ENCODE results near the gene BPIFA2.
A peak's percentile ranks its signal among the peaks of the same experiment; 100 is the strongest.
"Not testable (repeated sequence)": the region's sequence is repeated elsewhere in the genome, so short reads cannot be mapped to it uniquely, and the experiment has no call there.

BPIFA2 gene

GRCh38 chr20:33162313-33162712 lies 5.6 kb upstream of the BPIFA2 start:
- no peak for DNase-seq

DNA sequence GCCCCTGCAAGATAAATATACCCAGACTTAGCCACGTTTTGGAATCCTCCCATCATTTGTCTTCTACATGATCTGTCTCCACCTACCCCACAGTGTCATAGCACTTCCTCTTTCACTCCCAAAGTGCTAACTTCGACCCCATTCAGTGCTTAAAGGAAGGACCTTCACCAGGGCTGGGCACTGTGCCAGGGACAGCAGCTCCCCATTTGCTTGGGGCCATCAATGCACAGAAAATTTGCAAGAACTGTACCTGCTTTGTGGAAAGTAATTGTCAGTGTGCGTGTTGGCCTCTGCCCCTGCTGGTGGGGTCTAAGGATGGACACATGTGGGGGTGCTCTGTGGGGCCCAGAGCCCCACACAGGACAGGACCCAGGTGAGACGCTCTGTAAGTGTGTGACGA lies 5.2 kb upstream of the BPIFA2 start:
- DNase-seq: no peak

- no peak for DNase-seq
Observed at GRCh38 chr20:33163856-33164762, 3.9 kb upstream of the BPIFA2 start.

DNA sequence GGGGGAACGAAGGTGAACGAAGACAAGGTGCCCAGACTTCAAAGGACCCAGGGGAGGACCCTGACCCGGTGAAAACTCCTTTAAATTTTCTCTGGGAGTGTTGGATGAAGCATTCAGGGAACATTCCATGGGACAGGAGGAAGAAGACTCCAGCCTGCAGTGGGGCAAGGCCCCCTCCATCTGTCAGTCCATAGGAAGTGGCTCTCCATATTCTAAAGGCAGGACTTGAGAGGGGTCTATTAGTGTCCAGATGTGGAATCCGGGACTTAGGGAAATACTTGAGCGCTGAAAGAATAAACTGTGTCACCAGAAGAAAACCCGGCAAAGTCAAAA lies 3.2 kb upstream of the BPIFA2 start:
- DNase-seq: no peak

DNA sequence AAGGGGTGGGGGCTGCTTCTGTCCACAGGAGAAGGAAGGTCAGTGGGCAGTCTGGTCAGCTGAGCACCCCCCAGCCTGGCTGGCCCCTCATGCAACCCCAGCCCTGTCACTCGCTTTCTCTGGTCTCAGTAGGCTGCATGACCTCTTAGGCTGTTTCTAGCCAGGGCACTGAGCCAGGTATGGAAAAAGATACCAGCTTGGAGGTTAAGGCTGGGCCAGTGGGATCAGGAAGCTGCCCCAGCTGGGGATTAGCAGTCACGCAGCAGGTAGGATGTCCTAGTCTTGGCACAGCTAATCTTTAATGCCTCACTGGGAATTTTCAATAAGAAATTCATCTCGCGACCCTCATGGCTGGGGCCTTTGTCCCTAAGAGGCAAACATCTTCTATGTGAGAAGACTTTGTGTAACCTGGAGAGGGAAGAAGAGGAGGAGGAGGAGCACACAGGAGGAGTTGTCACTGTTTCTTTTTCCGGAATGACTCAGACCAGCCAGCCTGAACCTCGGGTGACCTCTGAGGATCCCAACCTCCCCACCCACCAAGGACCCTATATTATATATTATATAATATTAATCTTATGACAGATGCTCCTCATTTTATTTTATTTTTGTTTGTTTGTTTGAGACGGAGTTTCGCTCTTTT lies 2.4 kb upstream of the BPIFA2 start:
- DNase-seq: no peak

DNA sequence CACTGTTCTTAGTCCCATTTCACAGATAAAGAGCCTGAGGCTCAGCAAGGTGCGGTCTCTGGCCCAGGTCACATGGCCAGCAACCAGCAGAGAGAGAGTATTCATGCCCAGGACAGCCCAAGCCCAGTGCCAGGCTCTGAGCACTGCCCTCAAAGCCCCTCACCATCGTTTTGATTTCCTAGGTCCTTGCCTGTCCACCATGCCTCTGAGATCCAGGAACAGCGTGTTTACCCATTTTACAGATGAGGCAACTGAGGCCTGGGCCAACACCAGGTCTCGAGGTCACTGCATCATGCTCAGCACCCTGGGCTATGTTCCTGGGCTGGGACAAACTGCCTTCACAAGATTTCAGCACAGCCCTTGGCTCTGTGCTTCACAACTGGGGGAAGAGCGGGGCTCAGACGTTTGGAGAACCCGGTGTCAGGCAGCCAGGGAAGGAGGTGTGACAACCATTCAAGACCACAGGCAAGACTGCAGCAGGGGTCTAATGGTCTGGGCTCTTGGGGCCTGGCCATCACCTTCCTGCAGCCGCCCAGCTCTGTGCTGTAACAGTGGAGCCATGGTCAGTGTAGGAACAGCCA lies 1.3 kb upstream of the BPIFA2 start:
- DNase-seq: no peak

- DNase-seq: no peak
Observed at GRCh38 chr20:33169176-33169794, 1.3 kb downstream of the BPIFA2 start.

DNA sequence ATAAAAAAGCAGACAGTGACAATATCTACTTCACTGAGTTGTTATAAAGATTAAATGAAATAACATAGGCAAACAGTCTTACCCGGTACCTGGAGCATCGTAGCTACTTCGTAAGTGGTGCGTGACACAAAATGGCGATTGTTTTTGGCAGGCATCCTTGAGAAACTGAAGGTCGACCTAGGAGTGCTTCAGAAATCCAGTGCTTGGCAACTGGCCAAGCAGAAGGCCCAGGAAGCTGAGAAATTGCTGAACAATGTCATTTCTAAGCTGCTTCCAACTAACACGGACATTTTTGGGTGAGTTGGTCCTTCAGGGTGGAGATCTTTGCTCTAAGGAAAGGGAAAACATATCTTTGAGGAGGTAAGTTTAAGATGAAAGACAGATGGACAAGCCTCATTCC lies 4.8 kb downstream of the BPIFA2 start:
- DNase-seq: peak; percentile 52

- no peak for DNase-seq
Observed at GRCh38 chr20:33175123-33175522, 7.2 kb downstream of the BPIFA2 start.

DNA sequence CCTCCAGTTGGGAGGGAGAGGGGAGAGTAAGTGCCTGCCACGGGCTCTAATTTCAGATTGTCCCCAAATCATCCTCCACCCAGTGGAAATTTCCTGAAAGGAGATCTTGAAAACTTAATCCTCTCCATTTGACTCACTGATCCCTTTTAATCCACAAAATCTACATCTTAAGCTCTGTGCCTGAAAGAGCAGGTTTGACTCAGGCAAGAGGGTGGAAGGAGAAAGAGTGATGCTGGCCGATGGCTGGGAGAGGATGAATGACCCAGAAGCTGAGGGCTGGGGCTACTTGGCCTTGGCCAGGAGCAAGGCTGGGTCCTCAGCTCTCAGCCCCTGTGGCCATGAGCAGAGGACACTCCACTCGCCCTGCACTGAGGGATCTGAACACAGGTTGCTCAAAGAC lies 8.1 kb downstream of the BPIFA2 start:
- DNase-seq: no peak

DNA sequence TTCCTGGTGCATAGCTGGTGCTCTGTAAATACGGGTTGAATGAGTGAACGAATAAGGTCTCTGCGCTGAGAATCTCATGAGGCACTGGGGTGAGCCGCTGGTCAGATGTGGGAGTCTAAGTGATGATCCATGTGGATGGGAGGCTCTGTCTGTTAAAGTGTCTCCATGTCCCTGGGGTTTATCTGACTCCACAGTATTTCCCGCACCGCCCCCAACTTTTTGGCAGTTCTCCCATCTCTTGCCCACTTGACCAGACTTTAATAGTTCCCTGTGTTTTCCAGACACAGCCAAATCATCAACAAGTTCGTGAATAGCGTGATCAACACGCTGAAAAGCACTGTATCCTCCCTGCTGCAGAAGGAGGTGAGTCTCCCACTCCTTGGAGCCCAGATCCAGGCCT lies 9.9 kb downstream of the BPIFA2 start:
- peak; percentile 21 for DNase-seq

DNA sequence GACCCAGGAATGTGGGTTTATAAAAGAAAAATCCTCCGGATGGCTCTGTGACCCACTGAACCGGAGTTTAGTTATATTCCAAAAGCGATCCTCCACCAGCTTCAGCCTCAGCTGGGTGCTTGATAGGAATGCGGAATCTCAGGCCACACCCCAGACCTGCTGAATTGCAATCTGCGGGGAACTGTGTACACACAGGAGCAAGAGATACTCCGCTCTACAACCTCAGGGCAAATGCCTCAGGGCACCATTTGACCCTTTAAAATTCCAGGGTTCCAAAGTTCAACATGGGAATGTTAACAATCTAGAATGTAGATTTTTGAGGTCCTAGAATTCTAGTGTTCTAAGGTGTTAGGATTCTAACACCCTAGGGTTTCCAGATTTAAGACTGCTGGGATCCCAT lies 10.8 kb downstream of the BPIFA2 start:
- DNase-seq: no peak

DNA sequence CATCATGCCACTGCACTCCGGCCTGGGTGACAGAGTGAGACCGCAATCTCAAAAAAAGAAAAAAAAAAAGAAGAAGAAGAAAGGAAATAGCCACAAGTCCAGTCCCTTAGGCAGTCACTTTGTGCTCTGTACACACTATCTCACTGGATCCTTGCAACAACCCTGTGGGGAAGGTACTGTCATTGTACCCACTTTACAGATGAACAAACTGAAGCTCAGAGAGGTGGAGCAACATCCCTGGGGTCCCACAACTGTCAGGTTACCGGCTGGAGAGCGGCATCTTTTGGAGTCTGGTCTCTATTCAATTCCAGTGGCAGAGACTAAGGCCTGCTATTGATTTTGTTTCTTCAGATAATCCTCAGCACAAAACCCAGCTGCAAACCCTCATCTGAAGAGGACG lies 12.2 kb downstream of the BPIFA2 start:
- DNase-seq: no peak

DNA sequence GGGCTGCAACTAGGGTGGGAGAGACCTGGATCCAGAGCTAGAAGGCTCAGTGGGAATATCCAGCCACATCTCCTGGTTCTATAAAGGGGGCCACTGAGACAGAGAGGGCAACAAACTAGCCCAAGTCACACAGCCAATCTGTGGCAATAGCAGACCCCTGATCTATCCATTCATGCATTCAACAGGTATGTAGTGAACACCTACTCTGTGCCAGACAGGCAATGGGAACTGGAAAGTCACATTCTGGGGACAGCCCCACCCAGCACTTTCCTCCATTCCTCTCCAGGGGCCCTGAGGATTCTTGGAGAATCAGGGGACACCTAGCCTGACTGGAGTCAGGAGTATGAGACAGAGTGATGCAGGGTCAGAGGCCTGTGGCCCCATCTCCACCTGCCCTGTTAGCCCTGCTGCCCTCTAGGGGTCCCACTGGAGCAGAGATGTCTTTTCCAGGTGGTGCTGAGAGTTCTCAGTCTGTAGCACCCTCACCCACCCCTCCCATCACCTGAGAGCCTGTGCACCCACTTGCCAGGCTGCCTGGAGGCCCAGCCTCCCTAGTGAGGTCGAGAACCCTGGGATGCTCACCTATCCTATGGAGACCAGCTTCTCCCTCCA lies 13.6 kb downstream of the BPIFA2 start:
- no peak for DNase-seq

- DNase-seq: no peak
Observed at GRCh38 chr20:33183312-33183711, 15.4 kb downstream of the BPIFA2 start.

DNA sequence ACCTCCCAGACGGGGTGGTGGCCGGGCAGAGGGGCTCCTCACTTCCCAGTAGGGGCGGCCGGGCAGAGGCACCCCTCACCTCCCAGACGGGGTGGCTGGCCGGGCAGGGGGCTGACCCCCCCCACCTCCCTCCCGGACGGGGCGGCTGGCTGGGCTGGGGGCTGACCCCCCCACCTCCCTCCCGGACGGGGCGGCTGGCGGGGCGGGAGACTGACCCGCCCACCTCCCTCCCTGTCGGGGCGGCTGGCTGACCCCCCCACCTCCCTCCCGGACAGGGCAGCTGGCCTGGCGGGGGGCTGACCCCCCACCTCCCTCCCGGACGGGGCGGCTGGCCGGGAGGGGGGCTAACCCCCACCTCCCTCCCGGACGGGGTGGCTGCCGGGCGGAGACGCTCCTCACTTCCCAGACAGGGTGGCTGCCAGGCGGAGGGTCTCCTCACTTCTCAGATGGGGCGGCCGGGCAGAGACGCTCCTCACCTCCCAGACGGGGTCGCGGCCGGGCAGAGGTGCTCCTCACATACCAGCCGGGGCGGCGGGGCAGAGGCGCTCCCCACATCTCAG lies 17.2 kb downstream of the BPIFA2 start:
- DNase-seq: not testable (repeated sequence)

- no peak for DNase-seq
Observed at GRCh38 chr20:33187491-33187890, 19.5 kb downstream of the BPIFA2 start.

DNA sequence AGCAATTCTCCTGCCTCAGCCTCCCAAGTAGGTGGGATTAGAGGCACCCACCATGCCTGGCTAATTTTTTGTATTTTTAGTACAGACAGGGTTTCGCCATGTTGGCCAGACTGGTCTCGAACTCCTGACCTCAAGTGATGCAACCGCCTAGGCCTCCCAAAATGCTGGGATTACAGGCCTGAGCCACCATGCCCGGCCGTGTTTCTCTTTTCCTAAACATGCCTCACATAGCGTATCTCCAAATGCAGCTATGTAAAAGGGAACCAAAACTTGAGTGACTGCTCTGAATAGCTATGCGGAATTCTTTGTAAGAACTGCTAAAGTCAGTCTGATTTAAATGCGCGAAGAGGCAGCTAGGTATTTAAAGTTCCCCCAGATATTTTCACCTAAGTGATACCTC lies 20.5 kb downstream of the BPIFA2 start:
- no peak for DNase-seq

GRCh38 chr20:33191484-33191883 lies 23.5 kb downstream of the BPIFA2 start:
- DNase-seq: no peak

- no peak for DNase-seq
Observed at GRCh38 chr20:33191955-33192354, 24.0 kb downstream of the BPIFA2 start.

DNA sequence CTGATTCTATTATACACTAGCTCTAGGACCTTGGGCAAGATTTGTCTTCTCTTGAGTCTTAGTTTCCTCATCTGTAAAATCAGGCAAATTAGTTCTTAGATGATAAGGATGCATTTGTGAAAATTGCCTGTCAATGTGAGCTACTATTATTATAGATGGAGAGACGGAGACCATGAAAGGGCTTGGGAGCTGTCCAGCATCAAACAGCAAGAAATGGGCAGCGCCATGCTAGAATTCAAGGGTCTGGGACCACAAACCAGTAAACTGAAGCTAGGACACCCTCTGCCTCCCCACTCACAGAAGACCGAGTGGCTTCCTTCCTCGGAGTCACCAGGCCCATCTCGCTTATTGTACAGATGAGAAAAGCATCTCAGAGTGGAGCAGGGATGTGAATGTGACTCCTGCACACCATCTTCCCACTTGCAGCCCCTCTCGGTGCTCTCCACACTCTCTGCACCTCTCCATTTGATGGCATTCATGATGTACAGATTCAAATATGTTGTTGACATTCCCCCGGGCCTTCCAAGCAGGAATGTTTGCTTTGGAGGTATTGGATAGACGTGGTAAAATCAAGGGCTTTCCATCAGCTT lies 25.0 kb downstream of the BPIFA2 start:
- DNase-seq: no peak

- DNase-seq: no peak
Observed at GRCh38 chr20:33199026-33199425, 31.1 kb downstream of the BPIFA2 start.

DNA sequence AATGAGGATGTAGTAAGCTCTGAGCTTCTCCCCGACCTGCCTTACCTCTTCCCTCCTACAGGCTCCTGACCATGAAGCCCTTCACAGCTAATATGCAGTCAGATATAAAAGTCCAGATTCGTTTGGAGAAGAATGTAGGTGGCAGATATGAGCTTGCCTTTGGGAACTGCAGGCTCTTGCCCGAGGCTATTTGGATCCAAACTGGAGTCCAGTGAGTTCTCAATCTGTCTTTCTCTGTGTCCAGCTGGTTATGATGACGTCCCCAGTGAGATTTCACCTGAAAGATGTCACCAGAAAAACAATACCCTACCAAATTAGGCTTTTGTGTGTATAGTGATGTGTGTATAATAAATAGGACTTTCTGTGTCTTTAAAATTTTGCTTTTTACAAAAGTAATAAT lies 34.5 kb downstream of the BPIFA2 start:
- no peak for DNase-seq
